ENCODE data around the gene EPHA6. TPM values are rescaled to one million over a fixed set of nuclear protein-coding genes. Genes with fewer than 3 reads are reported as not detected.

The EPHA6 gene
- total and polyA plus RNA-seq, 10 of the 15 experiments (the other 5 are each of a cell fraction or from before 2014, with no cell fraction given): not detected

DNA sequence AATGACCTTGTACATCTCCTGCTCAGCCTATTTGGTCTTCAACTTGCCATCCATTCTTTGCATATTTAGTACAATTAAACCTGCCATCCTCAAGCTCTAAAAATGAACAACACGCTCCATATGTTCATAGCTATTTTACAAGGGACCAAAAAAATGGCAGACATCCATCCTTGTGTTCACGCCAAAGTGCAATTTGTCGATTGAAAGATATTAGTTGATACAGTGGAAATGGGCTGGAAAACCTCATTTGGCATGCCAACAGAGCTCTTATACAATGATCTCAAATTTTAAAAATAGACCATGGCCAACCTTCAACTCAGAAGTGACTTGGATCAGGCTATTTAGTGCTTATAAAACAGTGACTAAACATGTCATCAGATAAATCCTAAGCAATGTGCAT is 536.6 kb downstream of the EPHA6 start:
- BruUV-seq (replicated peaks): no TSS peak
- in situ Hi-C loops (cut with MboI) (no loop called here), intact Hi-C loops (cut with micrococcal nuclease; ENCODE audit: unreplicated experiment) (no loop called here)
- H2AFZ ChIP-seq (ENCODE audit: control insufficient read depth, low read depth, low read length): no peak overlapping the region
- no peak overlapping the region for H3K9ac ChIP-seq (ENCODE audit: control insufficient read depth, insufficient read depth, low read length)
- H3K79me2 ChIP-seq (ENCODE audit: control insufficient read depth, insufficient read depth, low read length): no peaks in the 10 kb centered on the region
- 63% methylated on average over 3 of the region's 3 CpGs for WGBS (ENCODE audit: insufficient coverage, insufficient replicate concordance, low lambda C conversion rate, missing lambda C conversion rate)
- no peak for FAIRE-seq
- no peaks in the 10 kb centered on the region for H3K9me3 ChIP-seq (replicated peaks; ENCODE audit: control insufficient read depth, insufficient read depth, low read length)
- no peak for TF ChIP-seq NFYB (IDR thresholded peaks at IDR 0.05; ENCODE audit: insufficient read depth, low read depth, low read length)
- TF ChIP-seq CBX5 (IDR thresholded peaks at IDR 0.05; ENCODE audit: low read depth): no peak
- TF ChIP-seq IKZF1 (conservative IDR thresholded peaks at IDR 0.05): no peak
- TF ChIP-seq ZNF217 (IDR thresholded peaks at IDR 0.05): no peak
- no peak for TF ChIP-seq HCFC1 (IDR thresholded peaks at IDR 0.05; ENCODE audit: low read length)
- H3K36me3 ChIP-seq (ENCODE audit: control insufficient read depth in 2 of 2, insufficient read depth in 2 of 2, low read length in 1 of 2): no peaks in the 10 kb centered on the region
- no peaks in the 10 kb centered on the region for H3K27me3 ChIP-seq (replicated peaks in 1 of 2; ENCODE audit: control insufficient read depth in 2 of 2, insufficient read depth in 2 of 2, low read length in 1 of 2)
- ChIA-PET POLR2A (no interaction called here), CTCF (no interaction called here), SMC1A (ENCODE audit: uncharacterized antibody, unreplicated experiment) (interaction anchor here (1.0 kb wide), 1 partner anchor 46 kb away, joined by 3 read pairs; no protein-coding TSS in a partner anchor), RAD21 (ENCODE audit: unreplicated experiment) (no interaction called here)
- H3K4me1 ChIP-seq (ENCODE audit: control insufficient read depth, insufficient read depth, low read length): no peaks in the 10 kb centered on the region
- H4K20me1 ChIP-seq (ENCODE audit: control insufficient read depth, insufficient read depth): no peaks in the 10 kb centered on the region
- H3K4me3 ChIP-seq: no peak overlapping the region
- no peak overlapping the region for H3K4me2 ChIP-seq (ENCODE audit: control insufficient read depth, insufficient read depth)
- no peak for DNase-seq (ENCODE audit: low read depth, low spot score)
- no peak overlapping the region for H3K27ac ChIP-seq (ENCODE audit: control insufficient read depth, insufficient read depth)
- ATAC-seq: no peak

DNA sequence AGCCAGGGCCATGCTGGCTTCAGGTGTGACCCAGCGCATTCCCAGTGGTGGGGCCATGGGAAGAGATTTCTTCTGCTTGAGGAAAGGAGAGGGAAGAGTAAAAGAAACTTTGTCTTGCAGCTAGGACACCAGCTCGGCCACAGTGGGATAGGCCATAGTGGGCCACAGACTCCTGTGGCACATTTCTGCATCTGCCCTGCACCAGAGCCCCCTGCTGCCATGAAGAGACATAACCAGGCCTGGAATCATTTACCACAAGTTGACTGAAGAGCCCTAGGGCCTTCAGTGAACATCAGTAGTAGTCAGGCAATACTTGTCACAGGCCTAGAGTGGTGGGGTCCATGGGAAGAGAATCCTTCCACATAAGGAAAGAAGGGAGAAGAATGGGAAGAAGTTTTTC is 538.8 kb downstream of the EPHA6 start:
- Histone ChIP-seq H3K4me1 (ENCODE audit: control insufficient read depth, insufficient read depth, low read length) (no peaks in the 10 kb centered on the region), H2AFZ (ENCODE audit: control insufficient read depth, low read depth, low read length) (no peak overlapping the region), H4K20me1 (ENCODE audit: control insufficient read depth, insufficient read depth) (no peaks in the 10 kb centered on the region), H3K4me2 (ENCODE audit: control insufficient read depth, insufficient read depth) (no peak overlapping the region), H3K36me3 (ENCODE audit: control insufficient read depth in 2 of 2, insufficient read depth in 2 of 2, low read length in 1 of 2) (no peaks in the 10 kb centered on the region), H3K79me2 (ENCODE audit: control insufficient read depth, insufficient read depth, low read length) (no peaks in the 10 kb centered on the region), H3K27ac (ENCODE audit: control insufficient read depth, insufficient read depth) (no peak overlapping the region), H3K4me3 (no peak overlapping the region), H3K9me3 (replicated peaks; ENCODE audit: control insufficient read depth, insufficient read depth, low read length) (no peaks in the 10 kb centered on the region), H3K27me3 (replicated peaks in 1 of 2; ENCODE audit: control insufficient read depth in 2 of 2, insufficient read depth in 2 of 2, low read length in 1 of 2) (no peaks in the 10 kb centered on the region), H3K9ac (ENCODE audit: control insufficient read depth, insufficient read depth, low read length) (no peak overlapping the region)
- ChIA-PET RAD21 (ENCODE audit: unreplicated experiment) (no interaction called here), POLR2A (no interaction called here), CTCF (no interaction called here), SMC1A (ENCODE audit: uncharacterized antibody, unreplicated experiment) (no interaction called here)
- ATAC-seq: 0 out of 3 replicates have a peak, but pooled peaks have one; percentile 28
- no peak for DNase-seq (ENCODE audit: low read depth, low spot score)
- BruUV-seq (replicated peaks): no TSS peak
- in situ Hi-C loops (cut with MboI) (no loop called here), intact Hi-C loops (cut with micrococcal nuclease; ENCODE audit: unreplicated experiment) (no loop called here)
- 0% methylated on average over 2 of the region's 2 CpGs for WGBS (ENCODE audit: insufficient coverage, insufficient replicate concordance, low lambda C conversion rate, missing lambda C conversion rate)
- FAIRE-seq: no peak
- no peak for TF ChIP-seq TCF3 (IDR thresholded peaks at IDR 0.05; ENCODE audit: borderline replicate concordance, insufficient read depth, low read depth, low read length)
- TF ChIP-seq RB1 (IDR thresholded peaks at IDR 0.05; ENCODE audit: borderline replicate concordance): no peak
- TF ChIP-seq EP300 (IDR thresholded peaks at IDR 0.05; ENCODE audit: borderline replicate concordance in 1 of 2, control insufficient read depth in 1 of 2, low read depth in 2 of 2, low read length in 2 of 2): no peak
- no peak for TF ChIP-seq LARP7 (IDR thresholded peaks at IDR 0.05)
- TF ChIP-seq, protein P1, sequence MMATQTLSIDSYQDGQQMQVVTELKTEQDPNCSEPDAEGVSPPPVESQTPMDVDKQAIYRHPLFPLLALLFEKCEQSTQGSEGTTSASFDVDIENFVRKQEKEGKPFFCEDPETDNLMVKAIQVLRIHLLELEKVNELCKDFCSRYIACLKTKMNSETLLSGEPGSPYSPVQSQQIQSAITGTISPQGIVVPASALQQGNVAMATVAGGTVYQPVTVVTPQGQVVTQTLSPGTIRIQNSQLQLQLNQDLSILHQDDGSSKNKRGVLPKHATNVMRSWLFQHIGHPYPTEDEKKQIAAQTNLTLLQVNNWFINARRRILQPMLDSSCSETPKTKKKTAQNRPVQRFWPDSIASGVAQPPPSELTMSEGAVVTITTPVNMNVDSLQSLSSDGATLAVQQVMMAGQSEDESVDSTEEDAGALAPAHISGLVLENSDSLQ (IDR thresholded peaks at IDR 0.05): no peak
- no peak for TF ChIP-seq BACH1 (IDR thresholded peaks at IDR 0.05; ENCODE audit: borderline replicate concordance)
- no peak for TF ChIP-seq POLR2AphosphoS5 (IDR thresholded peaks at IDR 0.05; ENCODE audit: low read length)
- TF ChIP-seq POU2F2 (IDR thresholded peaks at IDR 0.05; ENCODE audit: borderline replicate concordance, low read depth, low read length): no peak
- no peak for TF ChIP-seq NR2C2 (IDR thresholded peaks at IDR 0.05; ENCODE audit: borderline replicate concordance, control insufficient read depth, insufficient read length, low read depth)
- no peak for TF ChIP-seq IKZF2 (IDR thresholded peaks at IDR 0.05)
- no peak for TF ChIP-seq MYC (IDR thresholded peaks at IDR 0.05; ENCODE audit: insufficient read depth, insufficient read length, insufficient replicate concordance, low read length, severe bottlenecking)

All from GM12878 (cell line).